Omental fat pad (tissue), 4 donors: Measurements from ENCODE around the gene PCCA. TPM values are rescaled to one million over a fixed set of nuclear protein-coding genes. Genes with fewer than 3 reads are reported as not detected.

ENCODE experiments used
- ATAC-seq: fragments of 150-250 bp; one replicate; pipeline ENCODE4 v1.9.1; 2016; ENCODE audit warnings: mild to moderate bottlenecking, moderate library complexity; ENCODE audit not compliant: low FRiP score
- DNase-seq: peaks from one replicate; pipeline ENCODE4 v3.0.0-alpha.2; 2019; ENCODE audit warnings: low spot score
- CTCF ChIP-seq, 3 donors: fragments of 450-650 bp; IDR thresholded peaks; one replicate each; pipeline ENCODE4 v1.5.1; 2016 to 2017; ENCODE audit warnings: antibody characterized with exemption in 3 of 3, mild to moderate bottlenecking in 3 of 3, moderate library complexity in 2 of 3
- total RNA-seq, 4 donors: library from RNA; depleted of rRNA; stranded (reverse); fragments of >200 nt; gene quantifications; one replicate each; pipeline ENCODE4 v1.1.0, GENCODE V29; 2016

PCCA gene
- total RNA-seq, 4 donors from 2014 or later: 27.5 to 61.6 (median 49.2) TPM

- no peak for TF ChIP-seq CTCF (IDR thresholded peaks at IDR 0.05)
- DNase-seq (no peak), ATAC-seq (no peak)
Observed at GRCh38 chr13:100110269-100110668, 21.4 kb downstream of the PCCA start.

GRCh38 chr13:100112186-100112838 lies 23.4 kb downstream of the PCCA start:
- DNase-seq: no peak
- no peak for TF ChIP-seq CTCF (IDR thresholded peaks at IDR 0.05)
- no peak for ATAC-seq

- no peak for TF ChIP-seq CTCF (IDR thresholded peaks at IDR 0.05)
- DNase-seq (no peak), ATAC-seq (no peak)
Observed at GRCh38 chr13:100115693-100116254, 26.9 kb downstream of the PCCA start.

GRCh38 chr13:100124265-100124664 lies 35.4 kb downstream of the PCCA start:
- no peak for ATAC-seq
- DNase-seq: no peak
- no peak for TF ChIP-seq CTCF (IDR thresholded peaks at IDR 0.05)

GRCh38 chr13:100125946-100126345 lies 37.1 kb downstream of the PCCA start:
- no peak for DNase-seq
- TF ChIP-seq CTCF (IDR thresholded peaks at IDR 0.05): no peak
- no peak for ATAC-seq

GRCh38 chr13:100128373-100128772 lies 39.5 kb downstream of the PCCA start:
- TF ChIP-seq CTCF (IDR thresholded peaks at IDR 0.05): no peak
- ATAC-seq (no peak), DNase-seq (no peak)

GRCh38 chr13:100128838-100129237 lies 39.9 kb downstream of the PCCA start:
- TF ChIP-seq CTCF (IDR thresholded peaks at IDR 0.05): no peak
- DNase-seq (no peak), ATAC-seq (no peak)
